ENCODE measurements around the gene OR2L8. TPM values are rescaled to one million over a fixed set of nuclear protein-coding genes. Genes with fewer than 3 reads are reported as not detected.

Gene OR2L8
- total RNA-seq, 1 experiment from 2014 or later: not detected

- POLR2A ChIA-PET: no interaction called here
- intact Hi-C loops (cut with micrococcal nuclease; ENCODE audit: unreplicated experiment): no loop called here
- Histone ChIP-seq H3K9me3 (no peaks in the 10 kb centered on the region), H3K4me3 (ENCODE audit: low read depth, low read length) (no peak overlapping the region), H3K36me3 (ENCODE audit: control insufficient read depth, insufficient read depth, low read length) (no peaks in the 10 kb centered on the region), H3K4me1 (no peaks in the 10 kb centered on the region), H3K27me3 (replicated peaks; ENCODE audit: control insufficient read depth, insufficient read depth, low read length) (no peaks in the 10 kb centered on the region)
- BruUV-seq (replicated peaks): no TSS peak
- CTCF ChIA-PET: no interaction called here
- TF ChIP-seq CTCF (IDR thresholded peaks at IDR 0.05; ENCODE audit: insufficient read depth in 1 of 2, low read depth in 1 of 2, low read length in 1 of 2, severe bottlenecking in 1 of 2, unreplicated experiment in 1 of 2): no peak
- no peaks in the 10 kb centered on the region for H3K9me3 Mint-ChIP-seq (ENCODE audit: unreplicated experiment)
- no peaks in the 10 kb centered on the region for H3K27me3 Mint-ChIP-seq (ENCODE audit: insufficient read depth, unreplicated experiment)
- no peak overlapping the region for H3K4me3 Mint-ChIP-seq (ENCODE audit: unreplicated experiment)
- H3K36me3 Mint-ChIP-seq (ENCODE audit: insufficient read depth, unreplicated experiment): no peaks in the 10 kb centered on the region
- DNase-seq: no peak
- H3K27ac Mint-ChIP-seq (ENCODE audit: unreplicated experiment): no peak overlapping the region
- H3K4me1 Mint-ChIP-seq (ENCODE audit: low read depth, unreplicated experiment): no peaks in the 10 kb centered on the region
Observed at GRCh38 chr1:247913786-247914185, 34.9 kb upstream of the OR2L8 start.

GRCh38 chr1:247914941-247915662 lies 33.6 kb upstream of the OR2L8 start:
- no peaks in the 10 kb centered on the region for H3K4me1 ChIP-seq
- Mint-ChIP-seq H3K27ac (ENCODE audit: unreplicated experiment) (no peak overlapping the region), H3K27me3 (ENCODE audit: insufficient read depth, unreplicated experiment) (no peaks in the 10 kb centered on the region), H3K36me3 (ENCODE audit: insufficient read depth, unreplicated experiment) (no peaks in the 10 kb centered on the region), H3K9me3 (ENCODE audit: unreplicated experiment) (no peaks in the 10 kb centered on the region), H3K4me3 (ENCODE audit: unreplicated experiment) (no peak overlapping the region), H3K4me1 (ENCODE audit: low read depth, unreplicated experiment) (no peaks in the 10 kb centered on the region)
- ChIA-PET POLR2A (no interaction called here), CTCF (no interaction called here)
- intact Hi-C loops (cut with micrococcal nuclease; ENCODE audit: unreplicated experiment): no loop called here
- no peak for DNase-seq
- no TSS peak for BruUV-seq (replicated peaks)
- no peak for TF ChIP-seq CTCF (IDR thresholded peaks at IDR 0.05; ENCODE audit: insufficient read depth in 1 of 2, low read depth in 1 of 2, low read length in 1 of 2, severe bottlenecking in 1 of 2, unreplicated experiment in 1 of 2)
- no peaks in the 10 kb centered on the region for H3K27me3 ChIP-seq (replicated peaks; ENCODE audit: control insufficient read depth, insufficient read depth, low read length)
- no peak overlapping the region for H3K4me3 ChIP-seq (ENCODE audit: low read depth, low read length)
- H3K9me3 ChIP-seq: no peaks in the 10 kb centered on the region
- no peaks in the 10 kb centered on the region for H3K36me3 ChIP-seq (ENCODE audit: control insufficient read depth, insufficient read depth, low read length)

- BruUV-seq (replicated peaks): no TSS peak
- H3K27ac Mint-ChIP-seq (ENCODE audit: unreplicated experiment): no peak within 1 kb of the TSS
- H3K27me3 ChIP-seq (replicated peaks; ENCODE audit: control insufficient read depth, insufficient read depth, low read length): no peaks in the 10 kb centered on the region
- H3K9me3 ChIP-seq: no peaks in the 10 kb centered on the region
- no peak for TF ChIP-seq CTCF (IDR thresholded peaks at IDR 0.05; ENCODE audit: insufficient read depth in 1 of 2, low read depth in 1 of 2, low read length in 1 of 2, severe bottlenecking in 1 of 2, unreplicated experiment in 1 of 2)
- H3K36me3 ChIP-seq (ENCODE audit: control insufficient read depth, insufficient read depth, low read length): no peaks in the 10 kb centered on the region
- no peak within 1 kb of the TSS for H3K4me3 Mint-ChIP-seq (ENCODE audit: unreplicated experiment)
- H3K4me1 ChIP-seq: no peaks in the 10 kb centered on the region
- no peak for DNase-seq
- H3K27me3 Mint-ChIP-seq (ENCODE audit: insufficient read depth, unreplicated experiment): peaks cover 5% of the 10 kb centered on the region
- CTCF ChIA-PET: no interaction called here
- POLR2A ChIA-PET: no interaction called here
- H3K36me3 Mint-ChIP-seq (ENCODE audit: insufficient read depth, unreplicated experiment): no peaks in the 10 kb centered on the region
- H3K4me1 Mint-ChIP-seq (ENCODE audit: low read depth, unreplicated experiment): no peaks in the 10 kb centered on the region
- intact Hi-C loops (cut with micrococcal nuclease; ENCODE audit: unreplicated experiment): no loop called here
- H3K9me3 Mint-ChIP-seq (ENCODE audit: unreplicated experiment): no peaks in the 10 kb centered on the region
- H3K4me3 ChIP-seq (ENCODE audit: low read depth, low read length): no peak within 1 kb of the TSS
Observed at GRCh38 chr1:247919952-247920351, 28.7 kb upstream of the OR2L8 start, which contains the start of gene OR2T8. OR2T8 (plus strand) TSS chr1:247920252; CDS start chr1:247921018, 766 bp downstream.

All from Caco-2 (cell line).